ENCODE results near the gene VEGFD. TPM values are rescaled to one million over a fixed set of nuclear protein-coding genes. Genes with fewer than 3 reads are reported as not detected.

Gene VEGFD
- total RNA-seq, 1 experiment from 2014 or later: not detected

DNA sequence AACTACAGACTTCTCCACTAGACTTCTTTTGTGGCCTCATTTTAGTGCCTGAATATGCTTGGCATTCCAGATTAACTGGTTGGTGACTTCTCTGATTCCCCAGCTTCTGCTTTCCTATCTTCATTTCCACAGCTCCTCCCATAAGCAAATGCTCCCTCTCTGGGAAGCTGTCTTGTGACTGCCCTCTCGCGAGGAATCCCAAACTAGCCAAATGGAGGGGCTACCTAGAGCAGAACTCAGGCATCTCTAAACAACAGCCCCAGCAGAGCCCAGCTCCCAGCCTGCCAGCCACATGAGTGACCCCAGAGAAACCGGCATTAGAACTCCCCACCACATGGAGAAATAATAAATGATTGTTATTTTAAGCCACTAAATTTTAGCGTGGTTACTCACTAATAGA lies 7.6 kb upstream of the VEGFD start:
- Mint-ChIP-seq H3K27me3 (ENCODE audit: insufficient read depth, unreplicated experiment) (peaks cover 2% of the 10 kb centered on the region), H3K9me3 (ENCODE audit: unreplicated experiment) (no peaks in the 10 kb centered on the region), H3K4me3 (ENCODE audit: unreplicated experiment) (no peak overlapping the region), H3K4me1 (ENCODE audit: insufficient read depth, unreplicated experiment) (no peaks in the 10 kb centered on the region), H3K36me3 (ENCODE audit: insufficient read depth, unreplicated experiment) (no peaks in the 10 kb centered on the region), H3K27ac (ENCODE audit: low read depth, unreplicated experiment) (no peak overlapping the region)
- DNase-seq (ENCODE audit: unreplicated experiment): no peak
- ChIA-PET POLR2A (interaction anchor here (0.5 kb wide), 1 partner anchor 1515 kb away, joined by 3 read pairs; no protein-coding TSS in a partner anchor), CTCF (interaction anchor here (0.9 kb wide), 1 partner anchor 25 kb away, joined by 4 read pairs; no protein-coding TSS in a partner anchor)
- TF ChIP-seq CTCF (IDR thresholded peaks at IDR 0.05; ENCODE audit: unreplicated experiment): no peak
- BruUV-seq (replicated peaks): no TSS peak
- intact Hi-C loops (cut with micrococcal nuclease): no loop called here

DNA sequence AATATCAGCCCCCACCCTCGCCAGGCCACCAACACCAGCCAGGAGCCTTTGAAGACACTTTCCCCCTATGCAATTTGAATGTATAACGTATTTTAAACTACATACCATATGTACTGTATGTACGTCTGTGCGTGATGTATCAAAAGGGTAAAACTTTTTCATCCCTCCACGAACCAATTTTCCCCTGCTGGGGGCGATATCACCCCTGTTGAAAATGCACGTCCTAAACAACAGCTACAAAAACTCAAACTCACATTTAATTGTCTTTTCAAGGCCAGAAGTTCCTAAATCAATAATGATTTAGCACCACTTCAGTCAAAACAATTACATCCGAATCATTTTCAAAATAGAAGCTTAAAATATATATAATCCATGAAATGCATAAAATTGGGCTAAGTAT lies 1.4 kb downstream of the VEGFD start:
- no TSS peak for BruUV-seq (replicated peaks)
- Mint-ChIP-seq H3K36me3 (ENCODE audit: insufficient read depth, unreplicated experiment) (no peaks in the 10 kb centered on the region), H3K4me1 (ENCODE audit: insufficient read depth, unreplicated experiment) (no peaks in the 10 kb centered on the region), H3K27me3 (ENCODE audit: insufficient read depth, unreplicated experiment) (peaks cover 42% of the 10 kb centered on the region), H3K27ac (ENCODE audit: low read depth, unreplicated experiment) (no peak overlapping the region), H3K9me3 (ENCODE audit: unreplicated experiment) (no peaks in the 10 kb centered on the region), H3K4me3 (ENCODE audit: unreplicated experiment) (no peak overlapping the region)
- intact Hi-C loops (cut with micrococcal nuclease): no loop called here
- POLR2A ChIA-PET: no interaction called here
- CTCF ChIA-PET: interaction anchor here (0.6 to 1.5 kb wide), 7 partner anchors 12 to 89 kb away, joined by 3 to 6 read pairs (median 3); no protein-coding TSS in a partner anchor
- no peak for TF ChIP-seq CTCF (IDR thresholded peaks at IDR 0.05; ENCODE audit: unreplicated experiment)
- DNase-seq (ENCODE audit: unreplicated experiment): no peak

GRCh38 chrX:15376956-15377355 lies 7.3 kb downstream of the VEGFD start:
- Mint-ChIP-seq H3K27me3 (ENCODE audit: insufficient read depth, unreplicated experiment) (peaks cover 29% of the 10 kb centered on the region), H3K36me3 (ENCODE audit: insufficient read depth, unreplicated experiment) (no peaks in the 10 kb centered on the region), H3K27ac (ENCODE audit: low read depth, unreplicated experiment) (no peak overlapping the region), H3K4me1 (ENCODE audit: insufficient read depth, unreplicated experiment) (no peaks in the 10 kb centered on the region), H3K4me3 (ENCODE audit: unreplicated experiment) (no peak overlapping the region), H3K9me3 (ENCODE audit: unreplicated experiment) (no peaks in the 10 kb centered on the region)
- no TSS peak for BruUV-seq (replicated peaks)
- intact Hi-C loops (cut with micrococcal nuclease): no loop called here
- no peak for TF ChIP-seq CTCF (IDR thresholded peaks at IDR 0.05; ENCODE audit: unreplicated experiment)
- DNase-seq (ENCODE audit: unreplicated experiment): no peak
- POLR2A ChIA-PET: no interaction called here
- CTCF ChIA-PET: no interaction called here

DNA sequence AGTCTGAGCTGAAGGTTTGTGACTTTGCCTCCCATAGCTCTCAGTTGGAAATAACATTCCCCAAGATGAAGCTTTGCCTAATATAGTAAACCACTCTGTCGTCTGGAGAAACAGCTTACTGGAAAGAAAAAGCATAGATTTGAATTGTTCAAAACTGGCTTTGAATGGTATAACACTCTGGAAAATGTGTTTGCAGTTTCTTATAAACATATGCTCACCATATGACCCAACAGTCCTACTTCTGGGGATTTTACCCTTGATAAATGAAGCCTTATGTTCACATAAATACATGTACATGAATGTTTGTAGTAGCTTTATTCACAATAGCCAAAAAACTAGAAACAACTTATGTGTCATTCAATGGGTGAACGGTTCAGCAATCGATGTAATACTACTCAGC lies 10.2 kb downstream of the VEGFD start:
- H3K9me3 Mint-ChIP-seq (ENCODE audit: unreplicated experiment): no peaks in the 10 kb centered on the region
- no TSS peak for BruUV-seq (replicated peaks)
- H3K4me3 Mint-ChIP-seq (ENCODE audit: unreplicated experiment): no peak overlapping the region
- CTCF ChIA-PET: interaction anchor here (0.9 to 1.6 kb wide), 3 partner anchors 10 to 27 kb away, joined by 3 to 4 read pairs (median 4); no protein-coding TSS in a partner anchor
- no peak overlapping the region for H3K27ac Mint-ChIP-seq (ENCODE audit: low read depth, unreplicated experiment)
- no peak for TF ChIP-seq CTCF (IDR thresholded peaks at IDR 0.05; ENCODE audit: unreplicated experiment)
- intact Hi-C loops (cut with micrococcal nuclease): no loop called here
- H3K27me3 Mint-ChIP-seq (ENCODE audit: insufficient read depth, unreplicated experiment): peaks cover 51% of the 10 kb centered on the region
- H3K4me1 Mint-ChIP-seq (ENCODE audit: insufficient read depth, unreplicated experiment): no peaks in the 10 kb centered on the region
- POLR2A ChIA-PET: interaction anchor here (0.7 kb wide), 1 partner anchor 93 kb away, joined by 3 read pairs; no protein-coding TSS in a partner anchor
- H3K36me3 Mint-ChIP-seq (ENCODE audit: insufficient read depth, unreplicated experiment): no peaks in the 10 kb centered on the region
- no peak for DNase-seq (ENCODE audit: unreplicated experiment)
